SU-DHL-6 (cell line): ENCODE data around the gene SRSF1.
"Not testable (repeated sequence)": the region's sequence is repeated elsewhere in the genome, so short reads cannot be mapped to it uniquely, and the experiment has no call there.

Experiments used
- H2AFZ ChIP-seq: fragments of 200-600 bp; sonication (generic); 2 replicates; pipeline ENCODE4 v1.6.1; 2014; ENCODE audit warnings: low read depth, mild to moderate bottlenecking, moderate library complexity, mixed read lengths, antibody characterized with exemption, low read length; ENCODE audit not compliant: severe bottlenecking
- H3F3A ChIP-seq: fragments of 200-600 bp; shearing (Covaris generic); 2 replicates; pipeline ENCODE4 v1.6.0; 2016; ENCODE audit warnings: antibody characterized with exemption, mild to moderate bottlenecking; ENCODE audit not compliant: insufficient read depth
- H3K27ac ChIP-seq: fragments of 200-600 bp; sonication (generic); 2 replicates; pipeline ENCODE4 v1.5.1; 2016; ENCODE audit warnings: low read depth, mild to moderate bottlenecking, low read length, moderate library complexity, mixed read lengths
- H3K27me3 ChIP-seq: fragments of 200-600 bp; sonication (generic), shearing (Covaris generic); 2 replicates; pipeline ENCODE4 v1.6.0; 2014; ENCODE audit warnings: mild to moderate bottlenecking, low read length
- H3K36me3 ChIP-seq: fragments of 200-600 bp; sonication (generic); 2 replicates; pipeline ENCODE4 v1.6.1; 2014; ENCODE audit warnings: mild to moderate bottlenecking, low read length, mixed read lengths
- H3K4me2 ChIP-seq: fragments of 300-600, 200-600 bp; shearing (Covaris generic), sonication (generic); 2 replicates; pipeline ENCODE4 v1.6.0; 2014; ENCODE audit warnings: low read length, low read depth, mild to moderate bottlenecking; ENCODE audit not compliant: poor library complexity, severe bottlenecking
- H3K4me3 ChIP-seq: fragments of 200-600 bp; sonication (generic); 2 replicates; pipeline ENCODE4 v1.5.1; 2014; ENCODE audit warnings: antibody characterized with exemption, low read length, mild to moderate bottlenecking, mixed read lengths; ENCODE audit not compliant: insufficient read depth, poor library complexity, severe bottlenecking
- H3K79me2 ChIP-seq: fragments of 200-600 bp; sonication (generic); 2 replicates; pipeline ENCODE4 v1.6.1; 2014; ENCODE audit warnings: mild to moderate bottlenecking, low read length, moderate library complexity; ENCODE audit not compliant: insufficient read depth
- H3K9ac ChIP-seq: fragments of 200-600 bp; sonication (generic); 2 replicates; pipeline ENCODE4 v1.7.0; 2014; ENCODE audit warnings: mild to moderate bottlenecking, low read length
- H3K9me2 ChIP-seq: fragments of 200-600 bp; sonication (generic); replicated peaks from 2 replicates; pipeline ENCODE4 v1.6.1; 2014; ENCODE audit warnings: low read length; ENCODE audit not compliant: insufficient read depth
- H3K9me3 ChIP-seq: fragments of 200-600 bp; sonication (generic); 2 replicates; pipeline ENCODE4 v1.6.1; 2014; ENCODE audit warnings: low read length, mixed read lengths; ENCODE audit not compliant: insufficient read depth
- H4K20me1 ChIP-seq: fragments of 200-600 bp; sonication (generic); 2 replicates; pipeline ENCODE4 v1.6.1; 2014; ENCODE audit warnings: low read depth, mild to moderate bottlenecking, antibody characterized with exemption, low read length, moderate library complexity, mixed read lengths
- CTCF ChIP-seq: fragments of 200-600 bp; sonication (generic); IDR thresholded peaks from one replicate; pipeline ENCODE4 v1.5.1; 2017; ENCODE audit warnings: antibody characterized with exemption, mild to moderate bottlenecking, low read length, moderate library complexity; ENCODE audit not compliant: insufficient read depth, poor library complexity, severe bottlenecking
- EZH2phosphoT487 ChIP-seq: fragments of 200-600 bp; sonication (generic), shearing (Covaris generic); conservative IDR thresholded peaks from 2 replicates; pipeline ENCODE4 v1.6.1; 2018; ENCODE audit warnings: mild to moderate bottlenecking, antibody characterized with exemption, low read length, moderate library complexity, mixed read lengths

Gene SRSF1

GRCh38 chr17:57980522-57980921 is 26.5 kb downstream of the SRSF1 start:
- Histone ChIP-seq H3K4me2 (no peak overlapping the region), H3K27ac (no peak overlapping the region), H3K9ac (no peak overlapping the region), H3K27me3 (no peaks in the 10 kb centered on the region), H2AFZ (no peak overlapping the region), H3K9me3 (no peaks in the 10 kb centered on the region), H4K20me1 (peaks cover 16% of the 10 kb centered on the region), H3F3A (no peaks in the 10 kb centered on the region), H3K79me2 (peaks cover 33% of the 10 kb centered on the region), H3K4me3 (no peak overlapping the region), H3K36me3 (peaks cover 29% of the 10 kb centered on the region), H3K9me2 (no peaks in the 10 kb centered on the region)
- no peak for TF ChIP-seq EZH2phosphoT487
- TF ChIP-seq CTCF = no peak

GRCh38 chr17:57979076-57979475 is 28.0 kb downstream of the SRSF1 start:
- Histone ChIP-seq H3K4me2 (no peak overlapping the region), H3F3A (no peaks in the 10 kb centered on the region), H3K27ac (no peak overlapping the region), H2AFZ (no peak overlapping the region), H3K27me3 (no peaks in the 10 kb centered on the region), H3K9me3 (no peaks in the 10 kb centered on the region), H3K9me2 (no peaks in the 10 kb centered on the region), H4K20me1 (peaks cover 8% of the 10 kb centered on the region; the same call in 1 of the 2 replicates), H3K4me3 (no peak overlapping the region), H3K9ac (no peak overlapping the region), H3K79me2 (peaks cover 19% of the 10 kb centered on the region), H3K36me3 (peaks cover 36% of the 10 kb centered on the region)
- TF ChIP-seq CTCF (no peak), EZH2phosphoT487 (no peak)

- Histone ChIP-seq H3K4me3 (no peak overlapping the region), H3K27ac (no peak overlapping the region), H3K4me2 (no peak overlapping the region), H3K9ac (no peak overlapping the region), H3K79me2 (no peaks in the 10 kb centered on the region), H3F3A (no peaks in the 10 kb centered on the region), H2AFZ (no peak overlapping the region), H3K27me3 (no peaks in the 10 kb centered on the region), H3K36me3 (peaks cover 38% of the 10 kb centered on the region), H3K9me3 (no peaks in the 10 kb centered on the region), H3K9me2 (no peaks in the 10 kb centered on the region), H4K20me1 (no peaks in the 10 kb centered on the region; the same call in 1 of the 2 replicates)
- no peak for TF ChIP-seq CTCF
- TF ChIP-seq EZH2phosphoT487 = no peak
These were observed 30.5 kb downstream of the SRSF1 start for GRCh38 chr17:57976594-57976993.

GRCh38 chr17:57975044-57975443 is 32.0 kb downstream of the SRSF1 start:
- Histone ChIP-seq H3K9ac (no peak overlapping the region), H4K20me1 (no peaks in the 10 kb centered on the region; the same call in 1 of the 2 replicates), H3K27me3 (no peaks in the 10 kb centered on the region), H3K9me2 (no peaks in the 10 kb centered on the region), H2AFZ (no peak overlapping the region), H3K9me3 (no peaks in the 10 kb centered on the region), H3K4me3 (no peak overlapping the region), H3K4me2 (no peak overlapping the region), H3K27ac (no peak overlapping the region), H3K36me3 (peaks cover 34% of the 10 kb centered on the region), H3K79me2 (no peaks in the 10 kb centered on the region), H3F3A (no peaks in the 10 kb centered on the region)
- TF ChIP-seq EZH2phosphoT487 (no peak), CTCF (no peak)

GRCh38 chr17:57974053-57974824 is 32.8 kb downstream of the SRSF1 start:
- not testable (repeated sequence) for H3K4me3 ChIP-seq, H4K20me1 ChIP-seq, H2AFZ ChIP-seq, H3K9ac ChIP-seq, H3K4me2 ChIP-seq, H3K27me3 ChIP-seq, H3K79me2 ChIP-seq, H3F3A ChIP-seq, H3K9me3 ChIP-seq, H3K27ac ChIP-seq, H3K9me2 ChIP-seq
- peaks cover 29% of the 10 kb centered on the region for H3K36me3 ChIP-seq
